Endothelial cell of umbilical vein (primary cell): ENCODE measurements around the gene EDAR. TPM values are rescaled to one million over a fixed set of nuclear protein-coding genes. Genes with fewer than 3 reads are reported as not detected.

ENCODE experiments used
- BruUV-seq: library from RNA; stranded (reverse); fragments of 400-500 nt; replicated peaks from 2 replicates; lab custom pipeline; 2021; lab: Mats Ljungman, UMichigan
- CTCF ChIA-PET: fragments of 300-600, 350-600 bp; sonication (Branson Sonifier 250); formaldehyde crosslinking; loops from one replicate; lab custom pipeline; 2021; ENCODE audit warnings: antibody characterized with exemption, inconsistent platforms; lab: Charles Lee
- POLR2A ChIA-PET: fragments of 300-600, 350-600 bp; sonication (Branson Sonifier 250); formaldehyde crosslinking; loops from one replicate; lab custom pipeline; 2021; ENCODE audit warnings: antibody characterized with exemption, inconsistent platforms; lab: Charles Lee
- DNase-seq: peaks from one replicate; pipeline ENCODE4 v3.0.0-alpha.2; 2011; ENCODE audit warnings: low read depth, low spot score
- FAIRE-seq: peaks from 2 replicates; lab custom pipeline; 2011; peaks lifted over from hg19 to GRCh38; lab: Jason Lieb, UNC
- H2AFZ ChIP-seq: 2 replicates; pipeline ENCODE4 v1.6.0; 2012; ENCODE audit warnings: low read depth, low read length, control low read depth, inconsistent platforms
- H3K27ac ChIP-seq: 2 replicates; pipeline ENCODE4 v1.5.1; 2011; ENCODE audit warnings: low read depth, mild to moderate bottlenecking, control low read depth, low read length, moderate library complexity; ENCODE audit not compliant: insufficient read depth
- H3K27me3 ChIP-seq, 2 experiments: 2 replicates each; pipeline versions ENCODE4 v1.6.0 to v1.6.1; 2011; ENCODE audit warnings: low read length in 2 of 2, mixed read lengths in 1 of 2; ENCODE audit not compliant: control insufficient read depth in 2 of 2, insufficient read depth in 2 of 2
- H3K36me3 ChIP-seq, 2 experiments: 2 replicates in 1 of 2; 3 replicates in 1 of 2; pipeline ENCODE4 v1.5.1; 2011; ENCODE audit warnings: low read length in 2 of 2, mild to moderate bottlenecking in 1 of 2, moderate library complexity in 1 of 2; ENCODE audit not compliant: control insufficient read depth in 2 of 2, insufficient read depth in 2 of 2; ENCODE audit errors: extremely low read depth in 1 of 2
- H3K4me1 ChIP-seq: 3 replicates; pipeline ENCODE4 v1.5.1; 2011; ENCODE audit warnings: mild to moderate bottlenecking, low read length; ENCODE audit not compliant: control insufficient read depth, insufficient read depth; ENCODE audit errors: extremely low read depth
- H3K4me2 ChIP-seq: 2 replicates; pipeline ENCODE4 v1.6.1; 2011; ENCODE audit warnings: low read length, control low read depth, mixed read lengths; ENCODE audit not compliant: insufficient read depth
- H3K4me3 ChIP-seq, 3 experiments: fragments of 200-600 bp in 1 of 3; sonication (generic), shearing (Covaris generic) in 1 of 3; replicated peaks in 1 of 3; 2 replicates each; pipeline ENCODE4 v1.5.1; 2011 to 2016; ENCODE audit warnings: control low read depth in 3 of 3, low read length in 3 of 3, mild to moderate bottlenecking in 2 of 3, inconsistent platforms in 1 of 3, low read depth in 1 of 3, moderate library complexity in 1 of 3; ENCODE audit not compliant: insufficient read depth in 1 of 3
- H3K79me2 ChIP-seq: 2 replicates; pipeline ENCODE4 v1.6.0; 2012; ENCODE audit warnings: low read length, inconsistent platforms; ENCODE audit not compliant: control insufficient read depth, insufficient read depth
- H3K9ac ChIP-seq: replicated peaks from 2 replicates; pipeline ENCODE3; 2011; ENCODE audit warnings: low read length, control low read depth; ENCODE audit not compliant: insufficient read depth; ENCODE audit errors: extremely low read depth
- H3K9me1 ChIP-seq: replicated peaks from 3 replicates; pipeline ENCODE4 v1.6.0; 2011; ENCODE audit warnings: mild to moderate bottlenecking, low read length; ENCODE audit not compliant: control insufficient read depth, insufficient read depth; ENCODE audit errors: extremely low read depth
- H3K9me3 ChIP-seq: replicated peaks from 2 replicates; pipeline ENCODE4 v1.5.1; 2012; ENCODE audit warnings: low read length, inconsistent platforms; ENCODE audit not compliant: control insufficient read depth, insufficient read depth
- H4K20me1 ChIP-seq: replicated peaks from 2 replicates; pipeline ENCODE3; 2011; ENCODE audit warnings: mild to moderate bottlenecking, low read length; ENCODE audit not compliant: control insufficient read depth, insufficient read depth; ENCODE audit errors: extremely low read depth
- EZH2 ChIP-seq: IDR thresholded peaks from 2 replicates; pipeline ENCODE4 v1.6.1; 2012; ENCODE audit warnings: borderline replicate concordance, low read depth, mild to moderate bottlenecking, moderate library complexity, low read length, inconsistent platforms; ENCODE audit not compliant: severe bottlenecking
- FOS ChIP-seq: IDR thresholded peaks from 2 replicates; pipeline ENCODE4 v1.6.1; 2011; ENCODE audit warnings: mild to moderate bottlenecking, low read length, moderate library complexity, borderline replicate concordance; ENCODE audit not compliant: insufficient read depth
- GATA2 ChIP-seq: IDR thresholded peaks from 2 replicates; pipeline ENCODE4 v1.7.0; 2011; ENCODE audit warnings: low read depth, mild to moderate bottlenecking, moderate library complexity, mixed read lengths, low read length; ENCODE audit not compliant: insufficient read length, insufficient read depth
- JUN ChIP-seq: IDR thresholded peaks from 2 replicates; pipeline ENCODE4 v1.6.1; 2011; ENCODE audit warnings: borderline replicate concordance, low read depth; ENCODE audit not compliant: insufficient read length, insufficient read depth
- MYC ChIP-seq: IDR thresholded peaks from one replicate; pipeline ENCODE4 v1.6.1; 2011; ENCODE audit warnings: mild to moderate bottlenecking, low read depth, low read length
- POLR2A ChIP-seq: IDR thresholded peaks from 2 replicates; pipeline ENCODE4 v1.6.1; 2012; ENCODE audit warnings: low read depth, mild to moderate bottlenecking, control low read depth, low read length
- POLR2AphosphoS5 ChIP-seq: IDR thresholded peaks from 2 replicates; pipeline ENCODE4 v1.6.1; 2012; ENCODE audit warnings: low read depth, mild to moderate bottlenecking, control low read depth, low read length, moderate library complexity; ENCODE audit not compliant: insufficient read depth
- dilution Hi-C: fragments of 300-500 bp; cut with MboI; formaldehyde crosslinking; loops from one replicate; pipeline ENCODE4 v1.15.0; 2019; ENCODE audit warnings: low sequenced_read_pairs; ENCODE audit not compliant: extremely low pct_ligation_motif_present
- intact Hi-C: fragments of 100-400 bp; cut with micrococcal nuclease; formaldehyde crosslinking; loops from one replicate; pipeline ENCODE4 v1.10.0; 2022
- polyA plus RNA-seq, 4 experiments: library from polyadenylated mRNA; depleted of rRNA in 3 of 4; stranded (reverse) in 3 of 4; unstranded in 1 of 4; fragments of >200 nt; gene quantifications; 2 replicates each; pipeline versions ENCODE4 v1.2.1 to v1.2.3, GENCODE V29; 2011 to 2012; ENCODE audit warnings: missing spikeins in 1 of 4
- total RNA-seq: library from RNA; stranded (reverse); gene quantifications from 2 replicates; pipeline ENCODE4 v1.2.3, GENCODE V29; 2021
- TF ChIP-seq, protein P1 (sequence below), 2 donors: IDR thresholded peaks; 1 replicate in 1 of 2; 2 replicates in 1 of 2; pipeline ENCODE4 v1.5.1; 2011; ENCODE audit warnings: low read length in 2 of 2, mild to moderate bottlenecking in 2 of 2, moderate library complexity in 2 of 2, control low read depth in 1 of 2, inconsistent platforms in 1 of 2, low read depth in 1 of 2; ENCODE audit not compliant: insufficient read depth in 1 of 2; ENCODE audit errors: extremely low read depth in 1 of 2
- TF ChIP-seq, protein P2 (sequence below): IDR thresholded peaks from 2 replicates; pipeline ENCODE4 v1.6.1; 2011; ENCODE audit not compliant: insufficient read depth, insufficient read length

EDAR gene
- total and polyA plus RNA-seq, 2 donors (not counting 3 experiments of a cell fraction or from before 2014, with no cell fraction given) = not detected

DNA sequence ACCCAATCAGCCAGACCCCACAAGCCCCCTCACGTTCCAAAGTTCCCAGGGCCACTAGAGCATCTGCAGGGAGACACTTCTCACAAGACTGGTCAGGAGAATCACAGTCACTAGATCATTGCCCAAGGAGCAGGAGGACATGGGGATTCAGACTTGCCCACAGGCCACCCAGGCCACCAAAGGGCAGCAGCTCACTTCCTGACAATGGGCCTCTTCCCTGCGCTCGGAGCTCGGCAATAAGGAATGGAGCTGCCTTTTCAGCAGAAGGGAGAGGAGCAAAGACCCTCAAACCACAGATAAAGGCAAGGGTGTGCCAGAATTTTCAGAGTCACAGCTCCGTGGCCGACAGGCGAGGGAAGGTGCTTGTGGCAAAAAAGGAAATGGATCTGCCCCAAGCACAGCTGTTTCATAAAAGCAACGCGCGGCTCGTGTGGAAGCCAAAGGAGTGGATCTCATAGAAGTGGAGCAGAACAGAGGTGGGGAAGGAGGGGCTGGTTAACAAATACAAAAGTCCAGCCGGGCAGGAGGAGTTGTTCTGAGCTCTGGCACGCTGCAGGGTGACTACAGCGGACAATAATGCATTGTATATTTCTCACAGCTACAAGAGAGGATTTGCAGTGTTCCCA lies 72.1 kb downstream of the EDAR start:
- TF ChIP-seq, protein P1, sequence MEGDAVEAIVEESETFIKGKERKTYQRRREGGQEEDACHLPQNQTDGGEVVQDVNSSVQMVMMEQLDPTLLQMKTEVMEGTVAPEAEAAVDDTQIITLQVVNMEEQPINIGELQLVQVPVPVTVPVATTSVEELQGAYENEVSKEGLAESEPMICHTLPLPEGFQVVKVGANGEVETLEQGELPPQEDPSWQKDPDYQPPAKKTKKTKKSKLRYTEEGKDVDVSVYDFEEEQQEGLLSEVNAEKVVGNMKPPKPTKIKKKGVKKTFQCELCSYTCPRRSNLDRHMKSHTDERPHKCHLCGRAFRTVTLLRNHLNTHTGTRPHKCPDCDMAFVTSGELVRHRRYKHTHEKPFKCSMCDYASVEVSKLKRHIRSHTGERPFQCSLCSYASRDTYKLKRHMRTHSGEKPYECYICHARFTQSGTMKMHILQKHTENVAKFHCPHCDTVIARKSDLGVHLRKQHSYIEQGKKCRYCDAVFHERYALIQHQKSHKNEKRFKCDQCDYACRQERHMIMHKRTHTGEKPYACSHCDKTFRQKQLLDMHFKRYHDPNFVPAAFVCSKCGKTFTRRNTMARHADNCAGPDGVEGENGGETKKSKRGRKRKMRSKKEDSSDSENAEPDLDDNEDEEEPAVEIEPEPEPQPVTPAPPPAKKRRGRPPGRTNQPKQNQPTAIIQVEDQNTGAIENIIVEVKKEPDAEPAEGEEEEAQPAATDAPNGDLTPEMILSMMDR (IDR thresholded peaks at IDR 0.05; ENCODE audit: extremely low read depth in 1 of 2, insufficient read depth in 1 of 2, low read depth in 1 of 2, low read length in 2 of 2) = no peak
- TF ChIP-seq POLR2A (no peak), FOS (no peak), GATA2 (no peak), MYC (no peak), JUN (no peak), EZH2 (no peak), POLR2AphosphoS5 (no peak)
- TF ChIP-seq, protein P2, sequence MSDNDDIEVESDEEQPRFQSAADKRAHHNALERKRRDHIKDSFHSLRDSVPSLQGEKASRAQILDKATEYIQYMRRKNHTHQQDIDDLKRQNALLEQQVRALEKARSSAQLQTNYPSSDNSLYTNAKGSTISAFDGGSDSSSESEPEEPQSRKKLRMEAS = no peak
- no TSS peak for BruUV-seq
- DNase-seq (no peak), FAIRE-seq (no peak)
- no peaks in the 10 kb centered on the region for H3K27me3 ChIP-seq
- no peaks in the 10 kb centered on the region for H4K20me1 ChIP-seq
- no peak overlapping the region for H3K4me3 ChIP-seq
- CTCF ChIA-PET = interaction anchor here (4.4 kb wide), 1 partner anchor 11 kb away, joined by 23 read pairs; no protein-coding TSS in a partner anchor
- no peaks in the 10 kb centered on the region for H3K4me1 ChIP-seq
- POLR2A ChIA-PET = no interaction called here
- no peaks in the 10 kb centered on the region for H3K36me3 ChIP-seq
- H2AFZ ChIP-seq = no peak overlapping the region
- intact Hi-C loops = no loop called here
- H3K27ac ChIP-seq = no peak overlapping the region
- H3K9me3 ChIP-seq = no peaks in the 10 kb centered on the region
- H3K4me2 ChIP-seq = no peak overlapping the region
- no peaks in the 10 kb centered on the region for H3K9me1 ChIP-seq
- dilution Hi-C loops = no loop called here
- no peaks in the 10 kb centered on the region for H3K79me2 ChIP-seq
- no peak overlapping the region for H3K9ac ChIP-seq
